PC-9 (cell line): ENCODE data around the gene GPR153. TPM values are rescaled to one million over a fixed set of nuclear protein-coding genes. Genes with fewer than 3 reads are reported as not detected.

ENCODE experiments used
- BruUV-seq: library from RNA; stranded (reverse); fragments of 400-500 nt; replicated peaks from 2 replicates; lab custom pipeline; 2021; lab: Mats Ljungman, UMichigan
- CTCF ChIA-PET: fragments of 300-600 bp; sonication (Branson Sonifier 250); formaldehyde crosslinking; loops from one replicate; lab custom pipeline; 2022; ENCODE audit warnings: antibody characterized with exemption; lab: Charles Lee
- POLR2A ChIA-PET: fragments of 300-600 bp; sonication (Branson Sonifier 250); formaldehyde crosslinking; loops from one replicate; lab custom pipeline; 2022; ENCODE audit warnings: antibody characterized with exemption; ENCODE audit not compliant: unreplicated experiment; lab: Charles Lee
- DNase-seq, 2 experiments: peaks; one replicate each; pipeline versions ENCODE4 v3.0.0 to v3.0.0-alpha.2; 2015 to 2022; ENCODE audit warnings: mixed read lengths in 1 of 2
- H2AFZ ChIP-seq: fragments of 200-600 bp; sonication (generic); 2 replicates; pipeline ENCODE4 v1.8.1; 2017; ENCODE audit warnings: antibody characterized with exemption
- H3F3A ChIP-seq: fragments of 200-600 bp; sonication (generic); 2 replicates; pipeline ENCODE4 v1.8.1; 2017; ENCODE audit warnings: antibody characterized with exemption, mild to moderate bottlenecking, low read depth; ENCODE audit not compliant: insufficient read depth
- H3K27ac ChIP-seq: fragments of 200-600 bp; sonication (generic); 2 replicates; pipeline ENCODE4 v1.6.1; 2016; ENCODE audit warnings: mixed run types
- H3K27me3 ChIP-seq: fragments of 200-600 bp; sonication (generic); 2 replicates; pipeline ENCODE4 v1.6.1; 2016; ENCODE audit warnings: low read depth, mixed run types; ENCODE audit not compliant: insufficient read depth
- H3K36me3 ChIP-seq: fragments of 200-600 bp; sonication (generic); 2 replicates; pipeline ENCODE4 v1.6.1; 2016; ENCODE audit warnings: low read depth, mixed run types
- H3K4me1 ChIP-seq: fragments of 200-600 bp; sonication (generic); replicated peaks from 2 replicates; pipeline ENCODE4 v1.6.1; 2016; ENCODE audit warnings: mixed run types; ENCODE audit not compliant: insufficient read depth
- H3K4me2 ChIP-seq: fragments of 200-600 bp; sonication (generic); 2 replicates; pipeline ENCODE4 v1.6.1; 2017; ENCODE audit warnings: mixed run types
- H3K4me3 ChIP-seq: fragments of 200-600 bp; sonication (generic); 2 replicates; pipeline ENCODE4 v1.6.1; 2016; ENCODE audit warnings: mixed run types
- H3K79me2 ChIP-seq: fragments of 200-600 bp; sonication (generic); 2 replicates; pipeline ENCODE4 v1.6.1; 2017; ENCODE audit warnings: low read depth, mixed run types
- H3K9me2 ChIP-seq: fragments of 200-600 bp; sonication (generic); 2 replicates; pipeline ENCODE4 v1.8.1; 2017; ENCODE audit warnings: mild to moderate bottlenecking; ENCODE audit not compliant: insufficient read depth
- H3K9me3 ChIP-seq: fragments of 200-600 bp; sonication (generic); 2 replicates; pipeline ENCODE4 v1.8.1; 2016; ENCODE audit warnings: low read depth; ENCODE audit not compliant: insufficient read depth
- H4K20me1 ChIP-seq: fragments of 200-600 bp; sonication (generic); 2 replicates; pipeline ENCODE4 v1.8.1; 2017; ENCODE audit not compliant: insufficient read depth
- CTCF ChIP-seq: fragments of 200-600 bp; sonication (generic); conservative IDR thresholded peaks from 2 replicates; pipeline ENCODE4 v1.6.1; 2017; ENCODE audit warnings: mixed run types, antibody characterized with exemption, mild to moderate bottlenecking, moderate library complexity
- EZH2 ChIP-seq: fragments of 200-600 bp; sonication (generic); IDR thresholded peaks from 2 replicates; pipeline ENCODE4 v1.8.0; 2017; ENCODE audit warnings: antibody characterized with exemption, low read depth
- intact Hi-C: fragments of 100-400 bp; cut with micrococcal nuclease; formaldehyde crosslinking; loops from one replicate; pipeline ENCODE4 v1.10.0; 2022; ENCODE audit not compliant: unreplicated experiment
- total RNA-seq: library from RNA; stranded (reverse); gene quantifications from 2 replicates; pipeline ENCODE4 v1.2.3, GENCODE V29; 2021

The GPR153 gene
- total RNA-seq, 1 experiment from 2014 or later, result 8.0 TPM

GRCh38 chr1:6249739-6250689, 10.9 kb downstream of the GPR153 start:
- no peak overlapping the region for H3K4me3 ChIP-seq
- POLR2A ChIA-PET, result no interaction called here

GRCh38 chr1:6248932-6249738, 11.8 kb downstream of the GPR153 start:
- intact Hi-C loops, result loop anchor here (5.0 kb wide), 2 partner anchors 238 to 398 kb away; no protein-coding TSS in a partner anchor
- POLR2A ChIA-PET, result no interaction called here

More at GRCh38 chr1:6249739-6250689, 10.9 kb downstream of the GPR153 start:
- H3K27ac ChIP-seq, result no peak overlapping the region
- BruUV-seq, result no TSS peak
- CTCF ChIA-PET, result no interaction called here
- intact Hi-C loops, result loop anchor here (5.0 kb wide), 2 partner anchors 237 to 397 kb away; no protein-coding TSS in a partner anchor
- no peak for DNase-seq
- TF ChIP-seq CTCF (no peak), EZH2 (no peak)
- no peaks in the 10 kb centered on the region for H3K79me2 ChIP-seq
- no peak overlapping the region for H2AFZ ChIP-seq
- no peaks in the 10 kb centered on the region for H4K20me1 ChIP-seq
- no peak overlapping the region for H3K4me2 ChIP-seq
- no peaks in the 10 kb centered on the region; the same call in 1 of the 2 replicates for H3F3A ChIP-seq
- H3K27me3 ChIP-seq, result 0 out of 2 replicates have a peak, but pooled peaks cover 3% of the 10 kb centered on the region
- no peaks in the 10 kb centered on the region for H3K9me3 ChIP-seq
- no peaks in the 10 kb centered on the region for H3K9me2 ChIP-seq
- no peaks in the 10 kb centered on the region for H3K4me1 ChIP-seq
- H3K36me3 ChIP-seq, result no peaks in the 10 kb centered on the region

More at GRCh38 chr1:6248932-6249738, 11.8 kb downstream of the GPR153 start:
- H3K4me1 ChIP-seq, result no peaks in the 10 kb centered on the region
- H3K9me3 ChIP-seq, result no peaks in the 10 kb centered on the region
- no peak overlapping the region for H3K4me3 ChIP-seq
- H3F3A ChIP-seq, result no peaks in the 10 kb centered on the region; the same call in 1 of the 2 replicates
- DNase-seq, result no peak
- H2AFZ ChIP-seq, result no peak overlapping the region
- H3K79me2 ChIP-seq, result no peaks in the 10 kb centered on the region
- TF ChIP-seq CTCF, result no peak
- no peak for TF ChIP-seq EZH2
- H3K36me3 ChIP-seq, result no peaks in the 10 kb centered on the region
- H3K27me3 ChIP-seq, result 0 out of 2 replicates have a peak, but pooled peaks cover 3% of the 10 kb centered on the region
- no peak overlapping the region for H3K27ac ChIP-seq
- CTCF ChIA-PET, result no interaction called here
- H3K9me2 ChIP-seq, result no peaks in the 10 kb centered on the region
- H4K20me1 ChIP-seq, result no peaks in the 10 kb centered on the region
- H3K4me2 ChIP-seq, result no peak overlapping the region
- BruUV-seq, result no TSS peak
